Measurements from ENCODE around the gene LAMA2. TPM values are rescaled to one million over a fixed set of nuclear protein-coding genes. Genes with fewer than 3 reads are reported as not detected.

LAMA2 gene
- total and polyA plus RNA-seq, 2 of the 13 experiments (the other 11 are each of a cell fraction or from before 2014, with no cell fraction given): 0.11 to 0.28 TPM

DNA sequence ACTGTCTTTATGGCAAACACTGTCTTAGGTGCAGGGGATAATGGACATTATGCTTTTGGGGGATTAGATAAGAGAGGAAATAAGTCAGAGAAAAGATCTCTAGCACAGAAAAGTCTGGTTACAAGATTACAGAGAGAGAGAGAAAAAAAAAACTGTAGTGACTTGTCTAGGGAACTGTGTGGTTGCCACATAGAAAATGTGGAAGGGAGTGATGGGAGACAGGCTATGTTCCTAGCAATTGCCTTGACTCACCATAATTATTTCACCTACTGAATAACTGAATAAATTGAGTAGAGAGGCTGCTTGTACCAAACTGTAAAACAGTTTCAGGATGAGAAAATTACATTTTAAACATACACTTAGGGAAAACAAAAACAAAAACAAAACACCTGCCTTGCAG, 229.7 kb downstream of the LAMA2 start:
- TF ChIP-seq ATF7-NPFF (CRISPR knock-in tag; IDR thresholded peaks at IDR 0.05; ENCODE audit: low read depth) (no peak), DNMT1 (CRISPR knock-in tag; IDR thresholded peaks at IDR 0.05) (no peak), SOX13 (IDR thresholded peaks at IDR 0.05) (no peak), SOX13 (CRISPR knock-in tag; conservative IDR thresholded peaks at IDR 0.05 in 1 of 2, IDR thresholded peaks at IDR 0.05 in 1 of 2) (no peak), SETDB1 (CRISPR knock-in tag; IDR thresholded peaks at IDR 0.05; ENCODE audit: borderline replicate concordance) (no peak), ZFY (CRISPR knock-in tag; IDR thresholded peaks at IDR 0.05) (no peak), FOXK2 (IDR thresholded peaks at IDR 0.05) (no peak), ZNF709 (CRISPR knock-in tag; IDR thresholded peaks at IDR 0.05) (no peak)
- TF ChIP-seq, protein P1, sequence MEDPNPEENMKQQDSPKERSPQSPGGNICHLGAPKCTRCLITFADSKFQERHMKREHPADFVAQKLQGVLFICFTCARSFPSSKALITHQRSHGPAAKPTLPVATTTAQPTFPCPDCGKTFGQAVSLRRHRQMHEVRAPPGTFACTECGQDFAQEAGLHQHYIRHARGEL (CRISPR knock-in tag; IDR thresholded peaks at IDR 0.05): no peak
- Histone ChIP-seq H3K4me3 (replicated peaks in 1 of 3; ENCODE audit: insufficient read depth in 1 of 3, low read depth in 2 of 3, low read length in 3 of 3) (no peak overlapping the region), H3K4me1 (ENCODE audit: insufficient read depth, low read length) (no peaks in the 10 kb centered on the region), H3K79me2 (ENCODE audit: insufficient read depth, low read length) (no peaks in the 10 kb centered on the region), H3K36me3 (replicated peaks in 1 of 2; ENCODE audit: control insufficient read depth in 1 of 2, insufficient read depth in 2 of 2, low read length in 2 of 2) (no peaks in the 10 kb centered on the region), H3K4me2 (ENCODE audit: low read depth, low read length) (no peak overlapping the region), H2AFZ (ENCODE audit: low read length) (no peak overlapping the region), H3K9me3 (ENCODE audit: low read length) (no peaks in the 10 kb centered on the region), H3K27me3 (ENCODE audit: control insufficient read depth in 1 of 2, insufficient read depth in 2 of 2, low read length in 2 of 2) (no peaks in the 10 kb centered on the region), H4K20me1 (ENCODE audit: insufficient read depth, low read length) (no peaks in the 10 kb centered on the region), H3K9ac (ENCODE audit: insufficient read depth, low read depth, low read length) (no peak overlapping the region), H3K27ac (ENCODE audit: extremely low read length, insufficient read depth, low read length) (no peak overlapping the region)
- intact Hi-C loops (cut with micrococcal nuclease; ENCODE audit: unreplicated experiment): no loop called here
- ATAC-seq: no peak
- in situ Hi-C loops (cut with HindIII; ENCODE audit: extremely low pct_ligation_motif_present, low pct_unique_long_range_greater_than_20kb): no loop called here
- ChIA-PET POLR2A (no interaction called here), CTCF (ENCODE audit: low intra/inter-chr PET ratio, low total read pairs) (no interaction called here)
- DNase-seq (ENCODE audit: low spot score): no peak
- FAIRE-seq: no peak
- BruUV-seq (replicated peaks): no TSS peak

DNA sequence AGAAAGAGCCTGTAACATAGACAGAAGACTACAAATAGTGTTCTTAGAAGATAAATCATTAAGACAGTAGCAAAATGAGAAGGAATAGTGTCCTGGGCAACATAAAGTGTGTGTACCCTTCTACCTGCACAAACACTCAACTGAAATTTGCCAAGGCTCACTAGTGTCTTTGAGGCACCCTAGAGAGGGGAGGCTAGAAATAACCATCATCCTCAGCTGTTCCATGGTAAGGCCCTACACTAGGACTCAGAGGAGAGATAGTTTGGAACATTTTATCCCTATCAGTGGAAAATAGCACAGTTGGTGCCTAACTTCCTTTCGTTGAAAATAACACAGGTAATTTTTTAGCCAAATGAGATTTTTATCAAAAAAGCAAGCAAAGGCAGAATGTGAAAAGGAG, 230.7 kb downstream of the LAMA2 start:
- FAIRE-seq (no peak), DNase-seq (ENCODE audit: low spot score) (no peak), ATAC-seq (no peak)
- H4K20me1 ChIP-seq (ENCODE audit: insufficient read depth, low read length): no peaks in the 10 kb centered on the region
- no peak overlapping the region for H3K27ac ChIP-seq (ENCODE audit: extremely low read length, insufficient read depth, low read length)
- no peaks in the 10 kb centered on the region for H3K36me3 ChIP-seq (replicated peaks in 1 of 2; ENCODE audit: control insufficient read depth in 1 of 2, insufficient read depth in 2 of 2, low read length in 2 of 2)
- in situ Hi-C loops (cut with HindIII; ENCODE audit: extremely low pct_ligation_motif_present, low pct_unique_long_range_greater_than_20kb) (no loop called here), intact Hi-C loops (cut with micrococcal nuclease; ENCODE audit: unreplicated experiment) (no loop called here)
- TF ChIP-seq MIER2 (CRISPR knock-in tag; IDR thresholded peaks at IDR 0.05) (no peak), ETV6 (CRISPR knock-in tag; conservative IDR thresholded peaks at IDR 0.05) (no peak), RORA (CRISPR knock-in tag; IDR thresholded peaks at IDR 0.05) (no peak), HES4 (CRISPR knock-in tag; IDR thresholded peaks at IDR 0.05; ENCODE audit: borderline replicate concordance) (no peak), SRSF1 (optimal IDR thresholded peaks at IDR 0.05; ENCODE audit: low read depth, low read length) (no peak), RNF2 (conservative IDR thresholded peaks at IDR 0.05; ENCODE audit: low read depth) (no peak), RXRB (CRISPR knock-in tag; IDR thresholded peaks at IDR 0.05; ENCODE audit: borderline replicate concordance) (no peak), ZNF256 (CRISPR knock-in tag; conservative IDR thresholded peaks at IDR 0.05) (no peak)
- TF ChIP-seq, protein P2, sequence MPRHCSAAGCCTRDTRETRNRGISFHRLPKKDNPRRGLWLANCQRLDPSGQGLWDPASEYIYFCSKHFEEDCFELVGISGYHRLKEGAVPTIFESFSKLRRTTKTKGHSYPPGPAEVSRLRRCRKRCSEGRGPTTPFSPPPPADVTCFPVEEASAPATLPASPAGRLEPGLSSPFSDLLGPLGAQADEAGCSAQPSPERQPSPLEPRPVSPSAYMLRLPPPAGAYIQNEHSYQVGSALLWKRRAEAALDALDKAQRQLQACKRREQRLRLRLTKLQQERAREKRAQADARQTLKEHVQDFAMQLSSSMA (CRISPR knock-in tag; IDR thresholded peaks at IDR 0.05): no peak
- BruUV-seq (replicated peaks): no TSS peak
- H3K4me1 ChIP-seq (ENCODE audit: insufficient read depth, low read length): no peaks in the 10 kb centered on the region
- H3K9me3 ChIP-seq (ENCODE audit: low read length): no peaks in the 10 kb centered on the region
- POLR2A ChIA-PET: no interaction called here
- H2AFZ ChIP-seq (ENCODE audit: low read length): no peak overlapping the region
- H3K27me3 ChIP-seq (ENCODE audit: control insufficient read depth in 1 of 2, insufficient read depth in 2 of 2, low read length in 2 of 2): no peaks in the 10 kb centered on the region
- CTCF ChIA-PET (ENCODE audit: low intra/inter-chr PET ratio, low total read pairs): no interaction called here
- no peak overlapping the region for H3K4me3 ChIP-seq (replicated peaks in 1 of 3; ENCODE audit: insufficient read depth in 1 of 3, low read depth in 2 of 3, low read length in 3 of 3)
- no peaks in the 10 kb centered on the region for H3K79me2 ChIP-seq (ENCODE audit: insufficient read depth, low read length)
- no peak overlapping the region for H3K9ac ChIP-seq (ENCODE audit: insufficient read depth, low read depth, low read length)
- no peak overlapping the region for H3K4me2 ChIP-seq (ENCODE audit: low read depth, low read length)
- 16% methylated on average over 1 of the region's 1 CpG for WGBS (ENCODE audit: low lambda C conversion rate)

Data from HepG2 (cell line).